ENCODE results near the gene SNX25. TPM values are rescaled to one million over a fixed set of nuclear protein-coding genes. Genes with fewer than 3 reads are reported as not detected.
"Not testable (repeated sequence)": the region's sequence is repeated elsewhere in the genome, so short reads cannot be mapped to it uniquely, and the experiment has no call there.

Gene SNX25
- total and polyA plus RNA-seq, 5 experiments from 2014 or later: 4.2 to 16.6 (median 7.6) TPM

GRCh38 chr4:185240486-185240885 is 31.1 kb downstream of the SNX25 start:
- H3K27me3 Mint-ChIP-seq, H3K4me3 Mint-ChIP-seq, H3K4me1 Mint-ChIP-seq, DNase-seq, H3K36me3 Mint-ChIP-seq, POLR2A ChIA-PET, H3K27ac Mint-ChIP-seq, ATAC-seq, H3K9me3 Mint-ChIP-seq: not testable (repeated sequence)

- POLR2A ChIA-PET: no interaction called here
- H3K27ac Mint-ChIP-seq: peak overlapping the region in 1 of 10 donors; percentile 37
These were observed 33.5 kb downstream of the SNX25 start for GRCh38 chr4:185242749-185243533.

GRCh38 chr4:185243879-185244278 is 34.5 kb downstream of the SNX25 start:
- H3K4me3 Mint-ChIP-seq: no peak overlapping the region
- peaks cover 0 to 1% (median under 1%) of the 10 kb centered on the region in 4 donors for H3K4me1 Mint-ChIP-seq
- H3K27ac Mint-ChIP-seq: no peak overlapping the region
- POLR2A ChIA-PET: no interaction called here
- H3K27me3 Mint-ChIP-seq: no peaks in the 10 kb centered on the region
- peaks cover 0 to 2% (median 0%) of the 10 kb centered on the region in 9 donors for H3K9me3 Mint-ChIP-seq
- ATAC-seq: no peak
- DNase-seq: no peak
- peaks cover 3 to 9% (median 4%) of the 10 kb centered on the region in 3 donors for H3K36me3 Mint-ChIP-seq

More at GRCh38 chr4:185242749-185243533, 33.5 kb downstream of the SNX25 start:
- Mint-ChIP-seq H3K9me3 (peaks cover 0 to 8% (median 2%) of the 10 kb centered on the region in 9 donors), H3K36me3 (peaks cover 1 to 5% (median 4%) of the 10 kb centered on the region in 3 donors), H3K4me3 (no peak overlapping the region), H3K4me1 (peaks cover 0 to 1% (median under 1%) of the 10 kb centered on the region in 4 donors), H3K27me3 (no peaks in the 10 kb centered on the region)
- ATAC-seq (no peak), DNase-seq (no peak)

- Mint-ChIP-seq H3K4me3 (no peak overlapping the region), H3K36me3 (peaks cover 3 to 16% (median 4%) of the 10 kb centered on the region in 3 donors), H3K27ac (no peak overlapping the region), H3K9me3 (peaks cover 0 to 2% (median 0%) of the 10 kb centered on the region in 9 donors), H3K27me3 (no peaks in the 10 kb centered on the region), H3K4me1 (peaks cover 0 to 1% (median under 1%) of the 10 kb centered on the region in 4 donors)
- ATAC-seq (no peak), DNase-seq (no peak)
- POLR2A ChIA-PET: no interaction called here
These were observed 35.4 kb downstream of the SNX25 start for GRCh38 chr4:185244763-185245162.

GRCh38 chr4:185246453-185246852 is 37.1 kb downstream of the SNX25 start:
- H3K9me3 Mint-ChIP-seq: no peaks in the 10 kb centered on the region
- DNase-seq (no peak), ATAC-seq (no peak)
- H3K27me3 Mint-ChIP-seq: no peaks in the 10 kb centered on the region
- H3K4me3 Mint-ChIP-seq: no peak overlapping the region
- H3K4me1 Mint-ChIP-seq: peaks cover 4 to 8% (median 5%) of the 10 kb centered on the region in 4 donors
- no peak overlapping the region for H3K27ac Mint-ChIP-seq
- H3K36me3 Mint-ChIP-seq: peaks cover 3 to 22% (median 7%) of the 10 kb centered on the region in 3 donors
- POLR2A ChIA-PET: no interaction called here

- Mint-ChIP-seq H3K36me3 (peaks cover 3 to 22% (median 7%) of the 10 kb centered on the region in 3 donors), H3K9me3 (no peaks in the 10 kb centered on the region), H3K27ac (peak overlapping the region in 1 of 10 donors; percentile 10), H3K27me3 (no peaks in the 10 kb centered on the region), H3K4me3 (no peak overlapping the region), H3K4me1 (peaks cover 6 to 13% (median 11%) of the 10 kb centered on the region in 4 donors)
- no peak for ATAC-seq
- POLR2A ChIA-PET: no interaction called here
- DNase-seq: no peak
These were observed 37.8 kb downstream of the SNX25 start for GRCh38 chr4:185247151-185247550.

- no peaks in the 10 kb centered on the region for H3K27me3 Mint-ChIP-seq
- H3K36me3 Mint-ChIP-seq: peaks cover 3 to 31% (median 7%) of the 10 kb centered on the region in 3 donors
- no peak for DNase-seq
- H3K27ac Mint-ChIP-seq: peak overlapping the region in 1 of 10 donors; percentile 44
- no peak overlapping the region for H3K4me3 Mint-ChIP-seq
- no peaks in the 10 kb centered on the region for H3K9me3 Mint-ChIP-seq
- ATAC-seq: no peak
- POLR2A ChIA-PET: no interaction called here
- peaks cover 5 to 22% (median 11%) of the 10 kb centered on the region in 4 donors for H3K4me1 Mint-ChIP-seq
These were observed 39.1 kb downstream of the SNX25 start for GRCh38 chr4:185248393-185249039.

- no peak overlapping the region for H3K4me3 Mint-ChIP-seq
- H3K9me3 Mint-ChIP-seq: no peaks in the 10 kb centered on the region
- H3K27ac Mint-ChIP-seq: peak overlapping the region in 1 of 10 donors; percentile 44
- H3K27me3 Mint-ChIP-seq: no peaks in the 10 kb centered on the region
- DNase-seq: no peak
- peaks cover 3 to 33% (median 7%) of the 10 kb centered on the region in 3 donors for H3K36me3 Mint-ChIP-seq
- H3K4me1 Mint-ChIP-seq: peaks cover 5 to 28% (median 13%) of the 10 kb centered on the region in 4 donors
- POLR2A ChIA-PET: no interaction called here
- no peak for ATAC-seq
These were observed 39.7 kb downstream of the SNX25 start for GRCh38 chr4:185249105-185249504.

- H3K4me1 Mint-ChIP-seq: peaks cover 6 to 59% (median 32%) of the 10 kb centered on the region in 4 donors
- H3K4me3 Mint-ChIP-seq: peak overlapping the region in 5 of 10 donors; percentile 2 to 27 (median 16)
- peaks cover 0 to 22% (median 3%) of the 10 kb centered on the region in 3 donors for H3K36me3 Mint-ChIP-seq
- peak overlapping the region in 7 of 10 donors; percentile 5 to 92 (median 53) for H3K27ac Mint-ChIP-seq
- no peaks in the 10 kb centered on the region for H3K9me3 Mint-ChIP-seq
- DNase-seq (peak in 2 of 10 donors; percentile 38 to 47), ATAC-seq (peak; percentile 41 to 56)
- POLR2A ChIA-PET: no interaction called here
- no peaks in the 10 kb centered on the region for H3K27me3 Mint-ChIP-seq
These were observed 45.0 kb downstream of the SNX25 start for GRCh38 chr4:185254434-185254833.

GRCh38 chr4:185255868-185256267 is 46.5 kb downstream of the SNX25 start:
- Mint-ChIP-seq H3K36me3 (peaks cover 0 to 22% (median 0%) of the 10 kb centered on the region in 3 donors), H3K4me1 (peaks cover 6 to 56% (median 33%) of the 10 kb centered on the region in 4 donors), H3K27me3 (no peaks in the 10 kb centered on the region), H3K4me3 (peak overlapping the region in 4 of 10 donors; percentile 64 to 77 (median 70)), H3K9me3 (no peaks in the 10 kb centered on the region), H3K27ac (peak overlapping the region in 4 of 10 donors; percentile 63 to 95 (median 86))
- POLR2A ChIA-PET: no interaction called here
- DNase-seq (no peak), ATAC-seq (no peak)

- Mint-ChIP-seq H3K4me1 (peaks cover 4 to 50% (median 28%) of the 10 kb centered on the region in 4 donors), H3K4me3 (peak overlapping the region in 4 of 10 donors; percentile 64 to 77 (median 70)), H3K27me3 (no peaks in the 10 kb centered on the region), H3K36me3 (peaks cover 0 to 20% (median 0%) of the 10 kb centered on the region in 3 donors), H3K9me3 (no peaks in the 10 kb centered on the region), H3K27ac (peak overlapping the region in 4 of 10 donors; percentile 63 to 95 (median 86))
- DNase-seq (no peak), ATAC-seq (no peak)
- POLR2A ChIA-PET: no interaction called here
These were observed 47.0 kb downstream of the SNX25 start for GRCh38 chr4:185256446-185256845.

GRCh38 chr4:185257086-185257485 is 47.7 kb downstream of the SNX25 start:
- Mint-ChIP-seq H3K9me3 (no peaks in the 10 kb centered on the region), H3K36me3 (peaks cover 0 to 20% (median 0%) of the 10 kb centered on the region in 3 donors), H3K4me1 (peaks cover 2 to 45% (median 22%) of the 10 kb centered on the region in 4 donors), H3K27ac (peak overlapping the region in 1 of 10 donors; percentile 17), H3K4me3 (no peak overlapping the region), H3K27me3 (no peaks in the 10 kb centered on the region)
- POLR2A ChIA-PET: interaction anchor here (0.6 kb wide), 1 partner anchor 171 kb away, joined by 4 read pairs; no protein-coding TSS in a partner anchor
- no peak for ATAC-seq
- no peak for DNase-seq

- Mint-ChIP-seq H3K27me3 (no peaks in the 10 kb centered on the region), H3K36me3 (peaks cover 0 to 22% (median 0%) of the 10 kb centered on the region in 3 donors), H3K27ac (no peak overlapping the region), H3K9me3 (no peaks in the 10 kb centered on the region), H3K4me1 (peaks cover 2 to 43% (median 22%) of the 10 kb centered on the region in 4 donors), H3K4me3 (no peak overlapping the region)
- DNase-seq (no peak), ATAC-seq (no peak)
- POLR2A ChIA-PET: interaction anchor here (0.6 kb wide), 1 partner anchor 171 kb away, joined by 4 read pairs; no protein-coding TSS in a partner anchor
These were observed 48.3 kb downstream of the SNX25 start for GRCh38 chr4:185257694-185258093.
